ENCODE data around the gene SLC7A11. TPM values are rescaled to one million over a fixed set of nuclear protein-coding genes. Genes with fewer than 3 reads are reported as not detected.

Gene SLC7A11
- total RNA-seq, 1 donor = 55.7 TPM

DNA sequence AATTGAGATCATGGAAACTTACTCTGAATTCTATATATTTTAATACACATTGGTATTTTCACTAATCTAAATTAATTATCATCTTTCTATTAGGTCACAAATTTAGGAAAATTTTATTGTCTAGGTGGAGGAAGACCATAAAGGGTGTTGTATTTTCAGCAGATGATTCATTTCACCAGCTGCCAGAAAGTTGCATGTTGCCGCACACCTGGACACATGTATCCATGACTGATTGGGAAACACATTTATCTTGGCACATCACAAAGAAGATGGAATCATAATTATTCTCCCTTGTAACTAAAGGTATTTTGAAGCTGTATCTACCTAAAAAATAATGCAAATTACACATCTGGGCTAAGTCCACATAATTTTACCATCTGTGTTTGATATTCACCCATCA, 33.1 kb downstream of the SLC7A11 start:
- no peak for DNase-seq (ENCODE audit: insufficient read length, low spot score, missing footprints)
- H3K36me3 ChIP-seq (ENCODE audit: insufficient read depth, low read length) = no peaks in the 10 kb centered on the region

DNA sequence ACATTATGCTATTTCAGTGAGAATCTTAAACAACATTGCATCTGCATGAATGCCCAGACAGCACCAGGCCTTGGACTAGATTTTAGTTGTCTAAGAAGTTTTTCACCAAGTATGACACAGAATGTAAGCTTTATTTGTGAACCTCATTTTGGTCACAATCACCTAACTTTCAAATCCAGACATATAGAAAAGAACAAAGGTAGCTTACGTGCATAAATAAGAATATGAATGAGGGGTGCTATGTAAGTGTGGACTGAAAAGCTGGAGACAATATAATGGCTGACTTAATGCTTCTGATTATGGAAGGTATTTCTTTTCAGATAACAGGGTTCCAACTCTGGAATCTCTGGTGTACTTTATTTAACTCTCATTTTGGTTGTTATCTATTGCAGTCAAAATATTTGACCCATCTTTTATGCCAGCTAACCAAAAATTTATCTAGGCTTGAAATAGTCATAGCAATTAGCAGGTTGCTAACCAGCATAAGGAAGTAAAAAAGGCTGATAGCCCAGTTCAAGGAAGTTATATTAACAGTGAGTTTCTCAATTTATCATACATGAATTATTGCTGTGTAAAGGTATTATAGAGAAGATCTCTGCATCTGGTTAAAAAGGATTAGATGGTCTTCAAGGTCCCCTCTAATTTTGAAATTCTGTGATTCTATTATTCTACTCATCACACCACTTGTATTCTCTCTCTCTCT, 36.5 kb downstream of the SLC7A11 start:
- Histone ChIP-seq H3K27ac (ENCODE audit: low read depth, low read length) (no peak overlapping the region), H2AFZ (ENCODE audit: low read length) (no peak overlapping the region), H3K79me2 (ENCODE audit: insufficient read depth, low read length) (no peaks in the 10 kb centered on the region), H3K36me3 (ENCODE audit: insufficient read depth, low read length) (no peaks in the 10 kb centered on the region), H3K4me3 (ENCODE audit: insufficient read depth, low read length) (no peak overlapping the region), H3K27me3 (ENCODE audit: insufficient read depth, low read length) (no peaks in the 10 kb centered on the region), H3K4me2 (ENCODE audit: insufficient read depth, low read length) (no peak overlapping the region), H4K20me1 (ENCODE audit: insufficient read depth, low read length) (no peaks in the 10 kb centered on the region), H3K4me1 (ENCODE audit: insufficient read depth, low read length) (no peaks in the 10 kb centered on the region), H3K9me3 (ENCODE audit: low read depth, low read length) (no peaks in the 10 kb centered on the region)
- DNase-seq (ENCODE audit: insufficient read length, low spot score, missing footprints) = no peak
- TF ChIP-seq, protein P1, sequence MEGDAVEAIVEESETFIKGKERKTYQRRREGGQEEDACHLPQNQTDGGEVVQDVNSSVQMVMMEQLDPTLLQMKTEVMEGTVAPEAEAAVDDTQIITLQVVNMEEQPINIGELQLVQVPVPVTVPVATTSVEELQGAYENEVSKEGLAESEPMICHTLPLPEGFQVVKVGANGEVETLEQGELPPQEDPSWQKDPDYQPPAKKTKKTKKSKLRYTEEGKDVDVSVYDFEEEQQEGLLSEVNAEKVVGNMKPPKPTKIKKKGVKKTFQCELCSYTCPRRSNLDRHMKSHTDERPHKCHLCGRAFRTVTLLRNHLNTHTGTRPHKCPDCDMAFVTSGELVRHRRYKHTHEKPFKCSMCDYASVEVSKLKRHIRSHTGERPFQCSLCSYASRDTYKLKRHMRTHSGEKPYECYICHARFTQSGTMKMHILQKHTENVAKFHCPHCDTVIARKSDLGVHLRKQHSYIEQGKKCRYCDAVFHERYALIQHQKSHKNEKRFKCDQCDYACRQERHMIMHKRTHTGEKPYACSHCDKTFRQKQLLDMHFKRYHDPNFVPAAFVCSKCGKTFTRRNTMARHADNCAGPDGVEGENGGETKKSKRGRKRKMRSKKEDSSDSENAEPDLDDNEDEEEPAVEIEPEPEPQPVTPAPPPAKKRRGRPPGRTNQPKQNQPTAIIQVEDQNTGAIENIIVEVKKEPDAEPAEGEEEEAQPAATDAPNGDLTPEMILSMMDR (IDR thresholded peaks at IDR 0.05; ENCODE audit: extremely low read depth, low read depth, low read length) = no peak

More for the DNA sequence above, 33.1 kb downstream of the SLC7A11 start:
- Histone ChIP-seq H3K9me3 (ENCODE audit: low read depth, low read length) (no peaks in the 10 kb centered on the region), H3K4me2 (ENCODE audit: insufficient read depth, low read length) (no peak overlapping the region), H4K20me1 (ENCODE audit: insufficient read depth, low read length) (no peaks in the 10 kb centered on the region), H3K27ac (ENCODE audit: low read depth, low read length) (no peak overlapping the region), H3K27me3 (ENCODE audit: insufficient read depth, low read length) (no peaks in the 10 kb centered on the region), H3K79me2 (ENCODE audit: insufficient read depth, low read length) (no peaks in the 10 kb centered on the region), H2AFZ (ENCODE audit: low read length) (no peak overlapping the region), H3K4me1 (ENCODE audit: insufficient read depth, low read length) (no peaks in the 10 kb centered on the region), H3K4me3 (ENCODE audit: insufficient read depth, low read length) (no peak overlapping the region)
- TF ChIP-seq, protein P1 (IDR thresholded peaks at IDR 0.05; ENCODE audit: extremely low read depth, low read depth, low read length) = no peak

DNA sequence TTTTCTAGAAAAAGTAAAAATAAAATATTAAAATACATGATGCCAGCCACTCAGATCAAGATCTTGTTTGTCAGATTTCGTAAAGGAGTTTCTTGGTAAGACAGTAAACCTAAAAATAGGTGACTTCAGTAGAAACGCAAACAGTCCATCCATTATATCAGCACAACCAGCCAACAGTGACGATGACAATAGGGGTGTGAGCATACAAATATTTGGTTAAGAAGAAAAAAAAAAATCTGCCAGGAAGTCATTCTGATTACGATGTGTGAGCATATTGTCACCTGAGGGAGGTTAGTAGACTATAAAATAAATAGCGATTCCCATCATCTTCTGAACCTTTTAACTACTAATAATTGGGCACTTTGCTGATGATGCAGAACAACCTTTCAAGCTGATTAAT, 37.6 kb downstream of the SLC7A11 start:
- TF ChIP-seq, protein P1 (IDR thresholded peaks at IDR 0.05; ENCODE audit: extremely low read depth, low read depth, low read length) = no peak
- Histone ChIP-seq H3K36me3 (ENCODE audit: insufficient read depth, low read length) (no peaks in the 10 kb centered on the region), H3K79me2 (ENCODE audit: insufficient read depth, low read length) (no peaks in the 10 kb centered on the region)

DNA sequence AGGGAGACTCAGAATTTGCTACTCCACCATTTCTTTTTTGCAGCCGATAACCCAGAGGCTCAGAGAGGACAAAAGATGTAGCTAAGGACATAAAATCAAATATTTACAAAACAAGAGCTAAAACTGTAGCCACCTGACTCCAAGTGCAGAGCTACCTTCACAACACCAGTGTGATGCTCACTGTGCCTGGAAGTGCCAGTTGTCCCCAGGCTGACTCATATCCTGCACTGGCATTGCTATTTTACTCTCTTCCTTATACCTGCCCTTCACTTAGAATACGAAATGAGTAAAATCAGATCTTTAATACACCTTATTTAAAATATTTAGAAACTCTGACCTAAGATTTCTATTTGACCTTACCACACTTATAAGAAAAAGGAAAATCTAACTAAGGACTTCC, 39.5 kb downstream of the SLC7A11 start:
- H3K9me3 ChIP-seq (ENCODE audit: low read depth, low read length) = no peaks in the 10 kb centered on the region
- H3K4me2 ChIP-seq (ENCODE audit: insufficient read depth, low read length) = no peak overlapping the region
- no peaks in the 10 kb centered on the region for H3K4me1 ChIP-seq (ENCODE audit: insufficient read depth, low read length)
- no peaks in the 10 kb centered on the region for H3K79me2 ChIP-seq (ENCODE audit: insufficient read depth, low read length)
- no peaks in the 10 kb centered on the region for H3K27me3 ChIP-seq (ENCODE audit: insufficient read depth, low read length)
- DNase-seq (ENCODE audit: insufficient read length, low spot score, missing footprints) = no peak
- no peak overlapping the region for H2AFZ ChIP-seq (ENCODE audit: low read length)
- H3K27ac ChIP-seq (ENCODE audit: low read depth, low read length) = no peak overlapping the region
- H3K4me3 ChIP-seq (ENCODE audit: insufficient read depth, low read length) = no peak overlapping the region
- H3K36me3 ChIP-seq (ENCODE audit: insufficient read depth, low read length) = no peaks in the 10 kb centered on the region
- H4K20me1 ChIP-seq (ENCODE audit: insufficient read depth, low read length) = no peaks in the 10 kb centered on the region
- TF ChIP-seq, protein P1 (IDR thresholded peaks at IDR 0.05; ENCODE audit: extremely low read depth, low read depth, low read length) = no peak

More for the DNA sequence above, 37.6 kb downstream of the SLC7A11 start:
- DNase-seq (ENCODE audit: insufficient read length, low spot score, missing footprints) = no peak
- no peak overlapping the region for H3K27ac ChIP-seq (ENCODE audit: low read depth, low read length)
- H3K4me1 ChIP-seq (ENCODE audit: insufficient read depth, low read length) = no peaks in the 10 kb centered on the region
- no peak overlapping the region for H2AFZ ChIP-seq (ENCODE audit: low read length)
- H3K4me2 ChIP-seq (ENCODE audit: insufficient read depth, low read length) = no peak overlapping the region
- H3K9me3 ChIP-seq (ENCODE audit: low read depth, low read length) = no peaks in the 10 kb centered on the region
- no peaks in the 10 kb centered on the region for H3K27me3 ChIP-seq (ENCODE audit: insufficient read depth, low read length)
- H4K20me1 ChIP-seq (ENCODE audit: insufficient read depth, low read length) = no peaks in the 10 kb centered on the region
- H3K4me3 ChIP-seq (ENCODE audit: insufficient read depth, low read length) = no peak overlapping the region
